NCI-H1436 (cell line): ENCODE measurements around the gene TRIM58.

ENCODE experiments used
- DNase-seq: peaks from one replicate; lab custom pipeline; 2025; lab: John Stamatoyannopoulos, UW

TRIM58 gene

GRCh38 chr1:247857069-247857984 is at the start of gene TRIM58:
TSS of gene TRIM58 (plus strand) at chr1:247857187. CDS start at chr1:247857247, 60 bp downstream.
- DNase-seq: no peak

DNA sequence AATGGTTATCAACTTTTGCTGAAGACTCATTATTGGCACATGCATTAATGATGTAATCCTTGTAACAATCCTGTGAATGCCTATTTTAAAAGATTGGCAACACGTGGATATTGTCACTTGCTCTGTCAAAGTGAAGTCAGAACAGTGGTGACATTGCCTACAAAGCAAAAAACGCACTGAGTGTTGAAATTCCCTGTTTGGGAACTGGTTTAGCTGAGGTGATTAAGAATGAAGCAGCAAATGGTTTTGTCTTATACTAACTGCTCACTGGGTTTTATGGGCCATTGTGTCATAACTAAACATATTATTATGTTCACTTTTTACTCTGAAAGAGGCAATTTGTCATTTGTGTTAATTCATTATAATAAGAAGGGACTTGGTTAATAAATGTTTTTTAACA is 44.4 kb upstream of the TRIM58 start:
- no peak for DNase-seq

GRCh38 chr1:247822060-247822459 is 34.9 kb upstream of the TRIM58 start:
- no peak for DNase-seq

- no peak for DNase-seq
Observed at GRCh38 chr1:247824023-247824422, 33.0 kb upstream of the TRIM58 start, which contains the start of gene OR14A16. TSS of gene OR14A16 (minus strand) at chr1:247824119. CDS start at chr1:247815729, 8,390 bp downstream.

DNA sequence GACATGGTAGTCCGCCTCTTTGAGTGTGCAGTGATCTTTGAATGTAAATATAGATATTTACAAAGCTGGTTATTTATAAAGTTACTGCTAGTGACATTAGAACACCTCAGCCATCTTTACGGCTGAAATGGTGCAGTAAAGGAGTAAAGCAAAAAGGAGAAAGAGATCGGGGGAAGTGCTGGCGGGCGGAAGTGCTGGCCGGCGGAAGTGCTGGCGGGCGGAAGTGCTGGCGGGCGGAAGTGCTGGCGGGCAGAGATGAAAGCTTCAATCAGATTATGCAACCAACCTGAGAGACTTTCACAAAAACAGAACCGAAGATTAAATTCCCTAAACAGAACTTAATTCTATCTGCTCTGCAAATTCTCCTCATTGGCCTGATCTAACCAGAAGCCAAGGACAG is 31.6 kb upstream of the TRIM58 start:
- no peak for DNase-seq

DNA sequence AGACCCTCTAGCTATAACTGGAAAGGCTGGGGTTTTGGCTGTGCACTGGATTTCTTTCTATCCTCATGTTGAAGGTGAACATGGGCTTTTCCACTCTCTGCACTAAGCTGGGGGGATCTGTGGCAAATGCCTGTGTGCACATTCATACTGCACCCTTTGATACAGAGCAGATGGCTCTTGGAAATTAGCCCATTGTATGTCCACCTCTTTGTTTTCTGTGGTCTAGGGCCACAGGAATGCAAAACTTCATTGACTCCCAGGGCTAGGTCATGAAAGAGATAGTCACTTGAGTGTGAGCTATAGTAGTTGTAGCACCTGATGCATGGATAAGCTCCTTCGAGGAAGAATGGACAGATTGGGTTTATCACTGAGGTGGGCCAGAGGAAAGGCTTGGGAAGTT is 27.3 kb upstream of the TRIM58 start:
- DNase-seq: no peak

DNA sequence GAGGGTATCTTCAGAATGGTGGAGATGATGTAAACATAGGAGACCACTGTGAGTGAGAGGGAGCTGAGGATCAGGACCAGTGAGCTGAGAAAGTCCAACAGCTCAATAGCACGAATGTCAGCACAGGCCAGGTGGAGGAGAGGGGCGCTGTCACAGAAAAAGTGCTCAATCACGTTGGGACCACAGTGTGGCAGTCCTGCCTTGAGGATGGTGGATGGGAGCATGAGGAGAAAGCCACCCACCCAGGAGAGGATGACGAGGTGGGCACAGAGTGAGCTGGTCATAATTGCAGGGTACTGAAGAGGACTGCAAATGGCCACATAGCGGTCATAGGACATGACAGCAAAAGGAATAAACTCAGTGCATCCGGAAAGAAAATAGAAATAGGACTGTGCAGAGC is 23.4 kb upstream of the TRIM58 start:
- no peak for DNase-seq

GRCh38 chr1:247840818-247841217 is 16.2 kb upstream of the TRIM58 start:
- DNase-seq: no peak

DNA sequence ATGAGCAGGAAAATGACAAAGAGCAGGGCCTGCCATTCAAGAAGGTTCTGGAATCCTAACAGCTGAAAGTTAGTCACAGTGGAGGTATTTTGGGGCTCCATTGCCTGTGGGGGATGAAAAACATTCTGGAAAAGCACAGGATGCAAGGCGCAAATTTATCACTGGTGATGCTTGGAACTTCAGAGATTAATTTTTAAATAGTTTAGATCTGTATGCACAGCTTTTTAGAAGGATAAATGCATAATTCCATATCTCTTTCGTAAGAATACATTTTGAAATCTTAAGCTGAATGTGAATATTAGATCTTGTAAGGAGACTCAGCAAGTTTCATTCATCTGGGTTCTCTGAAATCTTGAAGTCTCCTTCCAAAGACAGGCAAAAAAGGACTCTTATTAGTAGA is 15.2 kb upstream of the TRIM58 start, which contains the start of gene OR11L1:
Gene OR11L1, minus strand, starts transcription at position 101 of the 400 bp plus-strand sequence. Its CDS starts 0 bp downstream, at position 101.
- no peak for DNase-seq

DNA sequence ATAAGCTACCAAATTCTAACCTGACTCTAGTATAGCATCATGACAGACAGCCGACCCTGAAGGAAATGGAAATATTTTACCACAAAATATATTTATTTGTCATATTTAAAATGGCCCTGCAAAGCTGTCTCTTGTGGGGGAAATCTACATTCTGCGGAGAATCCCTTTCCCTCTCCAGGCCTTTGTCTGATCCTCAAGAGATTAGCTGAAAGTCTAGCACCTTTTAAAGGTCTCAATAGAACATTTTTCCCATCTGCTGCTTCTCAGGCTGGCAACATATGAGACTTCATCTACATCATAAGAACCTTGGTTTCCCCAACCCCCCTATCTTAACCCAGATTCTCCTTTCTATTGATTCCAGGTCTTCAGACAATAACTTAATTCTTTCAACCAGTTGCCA is 13.6 kb upstream of the TRIM58 start:
- no peak for DNase-seq

- no peak for DNase-seq
Observed at GRCh38 chr1:247845011-247845692, 11.8 kb upstream of the TRIM58 start.

DNA sequence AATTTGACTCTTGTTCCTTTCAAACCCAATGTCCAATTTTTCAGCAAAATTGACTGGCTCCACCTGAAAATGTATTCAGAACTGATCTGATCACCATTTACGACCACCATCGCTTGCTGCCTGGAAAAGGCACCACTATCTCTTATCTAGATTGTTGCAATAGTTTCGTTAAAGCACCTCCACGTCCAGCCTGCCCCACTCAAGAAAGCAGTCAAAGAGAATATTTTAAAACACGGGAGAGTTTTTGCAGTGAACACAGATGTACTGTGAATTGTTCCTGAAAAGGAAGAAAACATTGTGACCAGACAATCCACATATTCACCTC is 11.3 kb upstream of the TRIM58 start:
- no peak for DNase-seq

- no peak for DNase-seq
Observed at GRCh38 chr1:247848346-247848745, 8.6 kb upstream of the TRIM58 start.

DNA sequence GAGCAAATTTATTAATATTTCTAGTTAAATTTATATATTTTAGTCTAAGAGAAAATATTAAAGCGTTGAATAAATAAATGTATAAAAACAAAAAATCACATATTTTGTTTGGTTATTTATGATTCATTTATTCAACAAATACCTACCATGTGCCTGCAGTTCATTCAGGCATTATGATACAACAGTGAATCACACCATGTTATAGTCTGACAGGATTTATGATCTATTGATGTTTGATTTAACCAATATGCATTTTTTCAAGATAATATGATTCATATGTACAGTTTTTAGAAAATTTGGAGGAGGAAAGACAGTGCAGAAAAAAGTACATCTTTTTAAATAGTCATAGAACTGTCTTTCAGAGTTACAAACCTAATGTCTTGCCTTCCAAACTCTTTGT is 7.4 kb upstream of the TRIM58 start:
- no peak for DNase-seq

GRCh38 chr1:247854899-247855545 is 2.0 kb upstream of the TRIM58 start:
- DNase-seq: no peak

DNA sequence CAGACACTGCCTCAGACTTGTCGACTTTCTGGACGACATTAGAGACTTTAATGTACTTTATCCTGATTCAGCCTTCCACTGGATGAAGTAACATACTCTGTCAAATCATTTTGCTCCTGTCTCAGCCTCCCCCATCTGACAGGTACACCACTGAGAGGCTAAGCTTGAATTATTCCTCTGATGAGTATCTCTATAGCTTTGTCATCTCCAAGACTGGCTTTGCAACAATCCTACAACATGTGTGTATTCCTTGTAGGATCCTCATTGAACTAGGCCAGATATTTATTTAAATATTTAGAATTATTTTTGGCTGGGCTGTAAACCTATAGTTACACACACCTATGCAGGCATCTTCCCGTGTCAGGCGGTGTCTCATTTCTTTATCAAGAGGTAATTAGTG is 1.1 kb upstream of the TRIM58 start:
- no peak for DNase-seq

GRCh38 chr1:247857985-247858619 is 1.1 kb downstream of the TRIM58 start:
- no peak for DNase-seq

DNA sequence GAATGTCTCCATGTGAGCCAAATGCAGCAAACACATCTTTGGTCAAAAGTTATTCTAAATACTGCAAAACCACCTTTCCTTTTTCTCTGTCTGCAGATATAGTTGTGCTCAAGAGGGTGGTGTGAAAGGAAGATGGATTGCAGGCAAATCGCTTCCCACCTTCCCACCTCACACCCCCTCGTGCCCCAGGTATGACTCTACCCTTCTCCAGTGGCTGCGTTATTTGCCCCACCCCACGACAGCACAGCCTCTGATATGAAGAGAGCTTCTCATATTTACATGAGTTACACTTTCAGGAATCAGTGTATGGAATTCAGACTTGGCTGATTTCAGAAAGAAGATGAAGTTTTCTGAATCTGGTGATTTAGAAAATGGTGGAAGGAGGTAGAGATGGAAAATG is 5.8 kb downstream of the TRIM58 start:
- no peak for DNase-seq

GRCh38 chr1:247864644-247865043 is 7.7 kb downstream of the TRIM58 start:
- DNase-seq: no peak

DNA sequence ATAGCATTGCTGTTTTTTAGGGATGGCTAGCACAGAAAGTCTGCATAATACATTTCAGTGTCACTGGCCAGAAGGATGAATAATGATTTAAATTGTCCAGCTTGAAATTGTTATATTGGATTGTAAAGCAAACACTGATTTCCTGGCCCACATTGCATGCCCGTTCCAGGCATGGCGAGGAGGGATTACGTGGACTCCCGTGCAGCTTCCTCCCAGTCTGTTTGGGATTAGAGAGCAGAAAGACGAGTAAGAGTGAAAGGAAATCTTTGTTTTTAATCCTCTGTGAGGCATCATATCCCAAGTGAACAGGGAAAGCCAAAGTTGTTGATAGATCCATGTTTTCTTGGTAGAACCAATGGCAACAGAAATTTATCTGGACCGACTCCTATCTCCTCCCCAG is 8.4 kb downstream of the TRIM58 start:
- no peak for DNase-seq

- no peak for DNase-seq
Observed at GRCh38 chr1:247883346-247883745, 26.4 kb downstream of the TRIM58 start.

GRCh38 chr1:247884797-247885413 is 27.9 kb downstream of the TRIM58 start:
- no peak for DNase-seq
